ENCODE data around the gene IQUB. TPM values are rescaled to one million over a fixed set of nuclear protein-coding genes. Genes with fewer than 3 reads are reported as not detected.

IQUB gene
- total and polyA plus RNA-seq, 2 experiments from 2014 or later = 0.20 to 3.5 TPM

DNA sequence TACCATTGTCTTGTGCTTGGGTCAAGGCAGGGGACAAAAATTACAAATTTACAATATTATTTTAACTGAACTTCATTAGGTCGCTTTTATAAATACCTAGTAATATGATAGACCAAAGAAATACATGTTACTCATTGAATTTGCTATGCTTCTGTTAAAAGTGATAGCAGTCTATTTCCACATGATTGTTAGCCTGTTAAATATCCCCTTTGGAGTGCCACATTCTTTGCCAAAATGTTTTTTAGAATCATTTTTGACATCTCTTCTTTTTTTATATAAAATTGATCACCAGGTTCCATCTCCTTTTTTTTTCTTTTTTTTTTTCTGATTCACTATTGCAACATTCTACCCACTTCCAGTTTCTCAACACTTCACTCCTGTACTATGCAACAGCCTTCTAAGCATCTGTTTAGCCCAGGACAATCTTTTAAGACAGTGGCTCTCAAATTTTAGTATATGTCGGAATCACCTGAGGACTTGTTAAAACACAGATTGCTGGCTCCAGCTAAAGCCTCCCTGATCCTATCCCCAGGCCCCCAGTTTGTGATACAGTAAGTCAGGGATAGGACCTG, 39.6 kb upstream of the IQUB start:
- Histone ChIP-seq H3K9me3 (ENCODE audit: low read depth) (no peaks in the 10 kb centered on the region), H3K27me3 (no peaks in the 10 kb centered on the region), H3K27ac (no peak overlapping the region), H3K4me3 (no peak overlapping the region), H3K4me1 (ENCODE audit: low read depth) (no peaks in the 10 kb centered on the region), H3K36me3 (no peaks in the 10 kb centered on the region)
- TF ChIP-seq CTCF (IDR thresholded peaks at IDR 0.05; ENCODE audit: low read depth, low read length) = no peak
- no peak for DNase-seq (ENCODE audit: low read depth in 1 of 2, low spot score in 1 of 2)

DNA sequence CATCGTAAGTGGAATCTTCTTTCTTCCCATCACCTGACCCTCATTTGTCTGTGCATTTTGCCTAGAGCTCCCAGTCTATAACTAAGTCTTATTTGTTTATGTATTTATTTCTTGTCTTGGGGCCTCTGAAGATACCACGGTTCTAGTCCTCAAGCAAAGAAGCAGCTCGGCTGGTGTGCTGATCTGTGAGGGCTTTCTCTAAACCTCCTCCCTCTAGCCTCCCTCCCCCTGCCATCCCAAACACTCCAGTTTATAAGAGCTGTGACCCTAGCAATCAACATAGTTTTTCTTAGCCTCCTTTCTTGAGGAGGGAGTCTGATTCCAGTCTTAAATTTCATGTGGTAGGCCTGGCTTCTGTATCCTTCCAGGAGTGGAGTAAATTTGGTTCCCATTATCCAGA, 38.9 kb upstream of the IQUB start:
- H3K9me3 ChIP-seq (ENCODE audit: low read depth) = no peaks in the 10 kb centered on the region
- no peaks in the 10 kb centered on the region for H3K27me3 ChIP-seq
- DNase-seq (ENCODE audit: low read depth in 1 of 2, low spot score in 1 of 2) = no peak
- no peak overlapping the region for H3K27ac ChIP-seq
- H3K36me3 ChIP-seq = no peaks in the 10 kb centered on the region
- H3K4me3 ChIP-seq = no peak overlapping the region
- no peak for TF ChIP-seq CTCF (IDR thresholded peaks at IDR 0.05; ENCODE audit: low read depth, low read length)
- H3K4me1 ChIP-seq (ENCODE audit: low read depth) = no peaks in the 10 kb centered on the region

GRCh38 chr7:123571684-123572083, 37.3 kb upstream of the IQUB start:
- H3K27me3 ChIP-seq = no peaks in the 10 kb centered on the region
- H3K4me3 ChIP-seq = no peak overlapping the region
- H3K36me3 ChIP-seq = no peaks in the 10 kb centered on the region
- no peak for DNase-seq (ENCODE audit: low read depth in 1 of 2, low spot score in 1 of 2)
- no peaks in the 10 kb centered on the region for H3K9me3 ChIP-seq (ENCODE audit: low read depth)
- no peaks in the 10 kb centered on the region for H3K4me1 ChIP-seq (ENCODE audit: low read depth)
- TF ChIP-seq CTCF (IDR thresholded peaks at IDR 0.05; ENCODE audit: low read depth, low read length) = no peak
- H3K27ac ChIP-seq = no peak overlapping the region

- no peaks in the 10 kb centered on the region for H3K27me3 ChIP-seq
- no peak overlapping the region for H3K27ac ChIP-seq
- H3K4me1 ChIP-seq (ENCODE audit: low read depth) = no peaks in the 10 kb centered on the region
- H3K9me3 ChIP-seq (ENCODE audit: low read depth) = no peaks in the 10 kb centered on the region
- no peaks in the 10 kb centered on the region for H3K36me3 ChIP-seq
- H3K4me3 ChIP-seq = no peak overlapping the region
- DNase-seq (ENCODE audit: low read depth in 1 of 2, low spot score in 1 of 2) = no peak
- TF ChIP-seq CTCF (IDR thresholded peaks at IDR 0.05; ENCODE audit: low read depth, low read length) = no peak
Observed at GRCh38 chr7:123571187-123571586, 36.8 kb upstream of the IQUB start.

GRCh38 chr7:123570390-123571182, 36.2 kb upstream of the IQUB start:
- Histone ChIP-seq H3K27ac (no peak overlapping the region), H3K4me3 (no peak overlapping the region), H3K36me3 (no peaks in the 10 kb centered on the region), H3K27me3 (no peaks in the 10 kb centered on the region), H3K9me3 (ENCODE audit: low read depth) (no peaks in the 10 kb centered on the region), H3K4me1 (ENCODE audit: low read depth) (no peaks in the 10 kb centered on the region)
- DNase-seq (ENCODE audit: low read depth in 1 of 2, low spot score in 1 of 2) = peak in 1 of 2 donors; percentile 17
- no peak for TF ChIP-seq CTCF (IDR thresholded peaks at IDR 0.05; ENCODE audit: low read depth, low read length)
